ENCODE results near the gene YTHDF1. TPM values are rescaled to one million over a fixed set of nuclear protein-coding genes. Genes with fewer than 3 reads are reported as not detected.

Gene YTHDF1
- total RNA-seq, 4 donors from 2014 or later: 20.9 to 24.3 (median 21.8) TPM

DNA sequence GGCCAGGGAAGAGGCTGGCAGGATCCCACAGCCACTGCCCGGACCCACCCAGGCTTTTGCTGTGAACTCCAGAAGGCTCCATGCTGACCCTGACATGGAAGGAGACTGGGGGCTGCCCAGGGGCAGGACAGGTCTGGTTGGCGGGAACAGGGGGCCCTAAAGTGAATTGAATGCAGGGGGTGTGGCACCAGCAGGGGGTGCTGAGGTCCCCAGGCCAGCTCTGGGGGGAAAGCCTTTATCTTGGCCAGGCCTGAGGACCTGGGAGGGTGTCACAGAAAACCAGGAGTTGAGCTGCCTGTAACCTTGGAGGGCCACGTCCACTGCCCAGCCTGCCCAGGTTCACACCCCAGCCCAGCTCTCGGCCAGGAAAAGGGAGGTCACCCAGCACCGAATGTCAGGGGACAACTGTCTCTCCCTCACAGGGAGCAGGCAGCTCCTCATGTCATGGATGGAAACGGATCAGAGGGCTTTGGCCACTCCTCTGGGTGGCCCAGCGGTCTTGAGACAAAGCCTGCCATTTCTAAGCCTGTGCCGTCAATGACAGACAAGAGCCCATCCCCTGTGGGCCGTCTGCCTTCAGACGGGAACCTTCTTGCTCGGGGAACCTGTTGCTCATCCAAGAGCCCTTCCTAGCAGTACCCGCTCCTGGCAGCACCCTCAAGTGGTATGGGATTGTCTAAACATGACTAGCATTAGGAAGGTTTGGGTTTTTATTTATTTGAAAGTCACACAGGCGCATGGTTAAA lies 2.9 kb upstream of the YTHDF1 start:
- TF ChIP-seq, protein P1, sequence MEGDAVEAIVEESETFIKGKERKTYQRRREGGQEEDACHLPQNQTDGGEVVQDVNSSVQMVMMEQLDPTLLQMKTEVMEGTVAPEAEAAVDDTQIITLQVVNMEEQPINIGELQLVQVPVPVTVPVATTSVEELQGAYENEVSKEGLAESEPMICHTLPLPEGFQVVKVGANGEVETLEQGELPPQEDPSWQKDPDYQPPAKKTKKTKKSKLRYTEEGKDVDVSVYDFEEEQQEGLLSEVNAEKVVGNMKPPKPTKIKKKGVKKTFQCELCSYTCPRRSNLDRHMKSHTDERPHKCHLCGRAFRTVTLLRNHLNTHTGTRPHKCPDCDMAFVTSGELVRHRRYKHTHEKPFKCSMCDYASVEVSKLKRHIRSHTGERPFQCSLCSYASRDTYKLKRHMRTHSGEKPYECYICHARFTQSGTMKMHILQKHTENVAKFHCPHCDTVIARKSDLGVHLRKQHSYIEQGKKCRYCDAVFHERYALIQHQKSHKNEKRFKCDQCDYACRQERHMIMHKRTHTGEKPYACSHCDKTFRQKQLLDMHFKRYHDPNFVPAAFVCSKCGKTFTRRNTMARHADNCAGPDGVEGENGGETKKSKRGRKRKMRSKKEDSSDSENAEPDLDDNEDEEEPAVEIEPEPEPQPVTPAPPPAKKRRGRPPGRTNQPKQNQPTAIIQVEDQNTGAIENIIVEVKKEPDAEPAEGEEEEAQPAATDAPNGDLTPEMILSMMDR (IDR thresholded peaks at IDR 0.05; ENCODE audit: low read depth): no peak

DNA sequence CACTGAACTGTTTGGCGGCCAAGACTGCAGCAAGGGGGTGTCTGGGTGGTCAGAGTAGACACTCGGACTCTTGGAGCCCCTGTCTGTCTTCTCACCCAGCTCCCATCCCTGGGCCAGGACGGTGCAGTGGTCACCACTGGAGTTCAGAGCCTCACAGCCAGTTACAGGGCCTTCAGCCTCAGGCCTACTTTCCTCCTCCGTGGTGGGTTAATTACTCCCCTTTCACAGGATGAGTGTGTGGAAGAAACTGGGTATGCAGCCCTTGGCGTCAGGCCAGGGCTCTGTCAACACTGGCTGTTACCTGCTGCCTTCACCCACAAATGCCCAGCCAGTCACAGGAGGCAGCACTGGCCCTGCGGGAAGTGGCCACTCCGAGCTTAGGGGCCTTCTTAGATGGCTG lies 1.8 kb upstream of the YTHDF1 start:
- TF ChIP-seq, protein P1 (IDR thresholded peaks at IDR 0.05; ENCODE audit: low read depth): no peak

GRCh38 chr20:63216849-63217471 lies 1.0 kb upstream of the YTHDF1 start:
- TF ChIP-seq, protein P1 (IDR thresholded peaks at IDR 0.05; ENCODE audit: low read depth): no peak

DNA sequence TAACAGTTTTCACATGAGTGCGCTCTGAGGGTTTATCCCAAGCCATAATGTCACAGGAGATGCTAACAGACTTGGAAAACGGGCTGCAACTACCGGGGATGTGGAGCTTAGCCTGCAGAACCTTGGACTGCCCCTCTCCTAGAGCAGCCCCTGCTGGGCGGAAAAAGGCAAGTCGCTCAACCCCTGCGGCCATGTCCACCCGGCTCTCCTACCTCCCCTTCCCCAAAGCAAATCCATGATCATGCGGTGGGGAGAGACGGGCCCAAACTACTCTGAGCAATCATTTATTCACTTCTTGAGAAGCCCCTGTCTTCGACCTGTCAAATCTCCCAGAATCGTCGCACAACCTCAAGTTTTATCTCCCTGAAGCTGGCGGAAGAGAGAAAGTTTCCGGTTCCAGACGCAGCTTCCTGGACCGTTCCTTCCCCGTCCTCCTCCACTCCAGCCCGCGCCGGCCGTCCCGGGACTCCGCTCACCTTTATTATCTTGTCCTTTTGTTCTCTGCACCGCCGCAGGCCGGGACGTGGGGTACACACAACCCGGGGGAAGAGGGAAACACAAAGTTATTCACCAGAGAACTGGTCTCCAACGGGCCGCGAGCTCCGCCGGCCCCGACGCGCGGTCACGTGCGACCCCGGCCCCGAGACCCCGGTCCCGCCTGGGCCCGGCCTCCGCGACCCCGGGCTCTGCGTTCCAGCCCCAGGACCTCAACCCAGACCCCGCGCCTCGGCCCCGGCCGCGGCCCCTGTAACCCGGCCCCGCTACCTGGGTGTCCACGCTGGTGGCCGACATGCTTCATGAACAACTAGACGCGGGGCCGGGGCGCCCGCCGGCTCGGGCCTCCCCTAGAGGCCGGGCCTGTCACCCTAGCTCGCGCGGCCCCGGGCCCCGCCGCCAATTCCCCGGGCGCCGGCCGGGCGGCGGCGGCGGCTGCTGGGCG lies 560 bp downstream of the YTHDF1 start:
- TF ChIP-seq, protein P1 (IDR thresholded peaks at IDR 0.05; ENCODE audit: low read depth): no peak

DNA sequence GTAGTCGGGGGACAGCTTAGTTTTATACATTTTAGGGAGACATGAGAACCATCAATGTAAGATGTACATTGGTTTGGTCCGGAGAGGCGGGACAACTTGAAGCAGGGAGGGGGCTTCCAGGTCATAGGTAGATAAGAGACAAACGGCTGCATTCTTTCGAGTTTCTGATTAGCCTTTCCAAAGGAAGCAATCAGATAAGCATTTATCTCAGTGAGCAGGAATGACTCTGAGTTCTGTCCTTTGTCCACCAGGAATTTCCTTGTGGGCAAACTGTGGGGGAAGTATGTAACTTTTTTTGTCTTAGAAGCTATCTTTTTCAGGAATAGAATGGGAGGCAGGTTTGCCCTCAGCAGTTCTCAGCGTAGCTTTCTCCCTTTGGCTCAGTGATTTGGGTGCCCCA lies 1.4 kb downstream of the YTHDF1 start:
- TF ChIP-seq, protein P1 (IDR thresholded peaks at IDR 0.05; ENCODE audit: low read depth): no peak

- TF ChIP-seq, protein P1 (IDR thresholded peaks at IDR 0.05; ENCODE audit: low read depth): no peak
Measured at GRCh38 chr20:63212792-63213191, 3.1 kb downstream of the YTHDF1 start.

GRCh38 chr20:63212393-63212730 lies 3.6 kb downstream of the YTHDF1 start:
- TF ChIP-seq, protein P1 (IDR thresholded peaks at IDR 0.05; ENCODE audit: low read depth): no peak

Data from subcutaneous adipose tissue (tissue), 4 donors.